Skeletal muscle tissue (tissue), 4 donors: Measurements from ENCODE around the gene NSD2. TPM values are rescaled to one million over a fixed set of nuclear protein-coding genes. Genes with fewer than 3 reads are reported as not detected.
A peak's percentile ranks its signal among the peaks of the same experiment; 100 is the strongest.
"Not testable (repeated sequence)": the region's sequence is repeated elsewhere in the genome, so short reads cannot be mapped to it uniquely, and the experiment has no call there.

ENCODE experiments used
- H3K27ac ChIP-seq: one replicate; pipeline ENCODE4 v1.7.0; 2013; ENCODE audit warnings: mild to moderate bottlenecking, low read depth, low read length, inconsistent platforms
- H3K27me3 ChIP-seq, 3 donors: one replicate each; pipeline ENCODE4 v1.7.0; 2013; ENCODE audit warnings: low read length in 3 of 3; ENCODE audit not compliant: control insufficient read depth in 3 of 3, insufficient read depth in 3 of 3
- H3K36me3 ChIP-seq, 3 donors: one replicate each; pipeline ENCODE4 v1.7.0; 2013; ENCODE audit warnings: low read length in 3 of 3; ENCODE audit not compliant: control insufficient read depth in 3 of 3, insufficient read depth in 3 of 3
- H3K4me1 ChIP-seq, 3 donors: one replicate each; pipeline ENCODE4 v1.7.0; 2013; ENCODE audit warnings: low read length in 3 of 3, mild to moderate bottlenecking in 3 of 3; ENCODE audit not compliant: control insufficient read depth in 3 of 3, insufficient read depth in 3 of 3
- H3K4me3 ChIP-seq, 3 donors: one replicate each; pipeline ENCODE4 v1.7.0; 2013; ENCODE audit warnings: low read length in 3 of 3
- H3K9ac ChIP-seq, 3 donors: one replicate each; pipeline ENCODE4 v1.7.0; 2013; ENCODE audit warnings: low read length in 3 of 3, mild to moderate bottlenecking in 3 of 3, moderate library complexity in 2 of 3, low read depth in 1 of 3
- H3K9me3 ChIP-seq, 3 donors: one replicate each; pipeline ENCODE4 v1.7.0; 2013; ENCODE audit warnings: low read length in 3 of 3; ENCODE audit not compliant: control insufficient read depth in 3 of 3
- total RNA-seq: library from RNA; depleted of rRNA; stranded (reverse); fragments of >200 nt; gene quantifications from one replicate; pipeline ENCODE4 v1.2.3, GENCODE V29; 2014
- donor health status: Osteomylitis.

Gene NSD2
- total RNA-seq, 1 donor from 2014 or later = 41.8 TPM

DNA sequence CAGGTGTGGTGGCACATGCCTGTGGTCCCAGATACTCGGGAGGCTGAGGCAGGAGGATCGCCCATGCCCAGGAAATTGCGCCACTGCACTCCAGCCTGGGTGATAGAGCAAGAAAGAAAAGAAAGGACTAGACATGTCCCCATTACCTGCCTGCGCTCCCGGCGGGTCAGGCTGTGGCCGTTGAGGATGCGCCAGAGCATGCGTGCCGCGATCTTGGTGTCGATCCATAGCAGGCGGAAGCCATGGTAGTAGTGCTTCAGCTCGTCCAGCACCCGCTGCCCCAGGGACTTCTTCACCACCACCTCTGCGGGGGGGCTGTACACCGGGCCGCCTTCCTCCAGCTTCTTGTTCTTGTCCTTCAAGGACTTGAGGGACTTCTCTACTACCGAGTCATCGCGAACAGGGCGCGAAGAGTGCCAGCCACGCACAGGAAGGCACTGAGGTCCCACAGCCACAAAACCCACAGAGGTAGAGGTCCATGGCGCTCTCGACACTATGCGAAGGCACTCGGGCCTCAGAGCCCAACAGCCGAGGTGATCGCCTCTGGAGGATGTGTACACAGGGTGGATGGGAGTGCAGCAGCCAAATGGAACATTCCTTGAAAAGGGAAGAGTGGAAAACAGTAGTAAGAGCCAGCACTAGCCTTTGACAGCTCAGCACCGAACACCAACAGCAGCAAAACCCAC is 29.8 kb upstream of the NSD2 start:
- no peaks in the 10 kb centered on the region for H3K27me3 ChIP-seq
- no peaks in the 10 kb centered on the region for H3K9me3 ChIP-seq
- H3K9ac ChIP-seq = peak overlapping the region in 2 of 3 donors; percentile 8 to 43
- peaks cover 0 to 24% (median 21%) of the 10 kb centered on the region in 3 donors for H3K4me1 ChIP-seq
- no peak overlapping the region for H3K4me3 ChIP-seq
- H3K27ac ChIP-seq = no peak overlapping the region
- H3K36me3 ChIP-seq = peaks cover 31 to 46% (median 41%) of the 10 kb centered on the region in 3 donors

DNA sequence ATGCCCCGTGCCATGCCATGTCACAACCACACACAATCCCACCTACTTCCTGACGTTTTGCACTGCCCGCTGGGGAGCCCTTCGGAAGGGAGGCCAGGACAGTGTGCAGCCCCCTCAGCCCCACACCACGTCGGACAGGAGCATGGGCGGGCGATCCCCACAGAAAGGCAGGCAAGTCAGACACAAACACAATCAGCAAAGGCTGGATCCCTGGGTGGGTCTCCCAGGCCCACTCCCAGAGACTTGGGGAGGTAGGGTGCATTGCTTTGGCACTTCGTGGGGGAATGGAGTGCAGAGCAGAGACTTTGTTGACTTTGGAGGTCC is 29.3 kb upstream of the NSD2 start:
- H3K27ac ChIP-seq = no peak overlapping the region
- peak overlapping the region in 2 of 3 donors; percentile 8 to 43 for H3K9ac ChIP-seq
- peaks cover 0 to 24% (median 21%) of the 10 kb centered on the region in 3 donors for H3K4me1 ChIP-seq
- no peaks in the 10 kb centered on the region for H3K9me3 ChIP-seq
- H3K27me3 ChIP-seq = no peaks in the 10 kb centered on the region
- peaks cover 28 to 40% (median 37%) of the 10 kb centered on the region in 3 donors for H3K36me3 ChIP-seq
- H3K4me3 ChIP-seq = no peak overlapping the region

DNA sequence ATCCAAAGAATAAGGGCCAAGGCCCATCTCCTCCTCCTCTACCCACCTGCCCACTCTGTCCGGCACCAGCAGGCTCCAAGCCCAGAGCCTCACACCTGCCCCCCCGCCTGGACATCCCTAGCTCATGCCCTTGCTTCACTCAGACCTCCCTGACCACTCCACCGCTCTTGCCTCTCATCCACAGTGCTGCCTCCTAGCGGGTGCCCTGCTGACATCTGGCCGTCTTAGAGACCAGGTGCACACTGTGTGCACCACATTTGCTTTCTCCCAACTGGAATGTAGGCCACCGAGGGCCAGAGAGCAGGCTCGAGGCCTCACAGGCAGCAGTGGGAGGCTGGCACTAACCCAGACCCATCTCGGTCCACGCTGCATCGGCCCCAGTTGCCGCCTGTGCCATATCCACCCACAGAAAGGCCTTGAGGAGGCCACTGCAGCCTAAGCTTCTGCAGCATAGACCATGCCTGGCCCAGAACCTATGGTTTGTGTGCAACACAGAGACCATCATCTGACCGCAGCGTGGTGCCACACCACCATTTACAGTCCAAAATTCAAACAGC is 28.8 kb upstream of the NSD2 start:
- peaks cover 27 to 35% (median 35%) of the 10 kb centered on the region in 3 donors for H3K36me3 ChIP-seq
- H3K4me1 ChIP-seq = peaks cover 0 to 24% (median 21%) of the 10 kb centered on the region in 3 donors
- H3K27ac ChIP-seq = no peak overlapping the region
- no peaks in the 10 kb centered on the region for H3K9me3 ChIP-seq
- H3K27me3 ChIP-seq = no peaks in the 10 kb centered on the region
- peak overlapping the region in 1 of 3 donors; percentile 33 for H3K9ac ChIP-seq
- no peak overlapping the region for H3K4me3 ChIP-seq

DNA sequence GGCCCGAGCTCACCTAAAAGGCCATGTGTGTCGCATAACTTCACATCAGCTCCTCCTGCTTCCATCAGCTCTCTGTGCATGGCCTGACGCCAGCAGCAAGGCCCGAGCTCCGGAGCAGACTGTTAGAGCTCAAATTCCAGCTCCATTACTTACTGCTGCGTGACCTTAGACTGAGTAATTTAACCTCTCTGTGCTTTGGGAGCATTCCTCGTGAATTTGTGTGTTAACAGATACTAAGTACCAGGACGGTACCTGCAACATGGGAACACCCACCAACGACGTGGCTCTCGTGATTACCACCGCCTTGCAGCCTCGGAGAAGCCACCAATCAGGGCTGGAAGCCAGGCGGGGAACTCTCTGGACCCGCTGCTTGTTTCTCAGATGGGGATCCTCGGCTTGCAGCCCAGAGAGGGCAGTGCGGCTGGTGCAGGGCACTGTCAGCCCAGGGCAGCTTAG is 28.2 kb upstream of the NSD2 start:
- Histone ChIP-seq H3K27ac (no peak overlapping the region), H3K27me3 (no peaks in the 10 kb centered on the region), H3K4me1 (peaks cover 0 to 24% (median 21%) of the 10 kb centered on the region in 3 donors), H3K36me3 (peaks cover 28 to 35% (median 35%) of the 10 kb centered on the region in 3 donors), H3K4me3 (no peak overlapping the region), H3K9me3 (no peaks in the 10 kb centered on the region), H3K9ac (peak overlapping the region in 1 of 3 donors; percentile 33)

DNA sequence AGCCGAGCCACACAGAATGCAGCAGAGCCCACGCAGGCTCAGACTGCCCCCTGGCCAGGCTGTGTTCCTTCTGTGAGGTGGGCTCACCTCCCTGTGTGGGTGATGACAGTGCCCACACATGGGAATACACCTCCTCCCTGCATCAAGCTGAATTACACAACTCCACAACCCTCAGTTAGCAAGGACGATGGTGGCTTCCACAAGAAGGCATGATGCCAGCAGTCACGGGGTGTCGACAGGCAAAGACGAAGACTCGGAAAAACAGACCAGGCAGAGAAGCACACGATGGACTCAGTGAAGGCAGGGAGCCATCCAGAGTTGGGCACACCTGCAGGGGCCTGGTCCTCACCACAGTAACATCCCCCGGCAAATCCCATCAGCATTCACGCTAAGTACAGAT is 27.3 kb upstream of the NSD2 start:
- H3K27ac ChIP-seq = no peak overlapping the region
- peak overlapping the region in 1 of 3 donors; percentile 33 for H3K9ac ChIP-seq
- peaks cover 24 to 33% (median 30%) of the 10 kb centered on the region in 3 donors for H3K36me3 ChIP-seq
- H3K27me3 ChIP-seq = no peaks in the 10 kb centered on the region
- no peak overlapping the region for H3K4me3 ChIP-seq
- H3K4me1 ChIP-seq = peaks cover 0 to 24% (median 21%) of the 10 kb centered on the region in 3 donors
- no peaks in the 10 kb centered on the region for H3K9me3 ChIP-seq

DNA sequence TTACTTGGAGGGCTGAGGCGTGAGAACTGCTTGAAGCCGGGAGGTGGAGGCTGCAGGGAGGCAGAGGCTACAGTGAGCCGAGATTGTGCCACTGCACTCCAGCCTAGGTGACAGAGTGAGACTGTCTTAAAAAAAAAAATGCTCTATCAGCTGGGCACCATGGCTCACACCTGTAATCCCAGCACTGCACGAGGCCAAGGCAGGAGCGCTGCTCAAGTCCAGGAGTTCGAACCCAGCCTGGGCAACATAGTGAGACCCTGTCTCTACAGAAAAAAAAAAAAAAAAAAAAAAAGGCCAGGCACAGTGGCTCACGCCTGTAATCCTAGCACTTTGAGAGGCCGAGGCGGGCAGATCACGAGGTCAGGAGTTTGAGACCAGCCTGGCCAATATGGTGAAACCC is 26.6 kb upstream of the NSD2 start:
- H3K27ac ChIP-seq, H3K9me3 ChIP-seq, H3K9ac ChIP-seq, H3K27me3 ChIP-seq, H3K4me3 ChIP-seq: not testable (repeated sequence)
- Histone ChIP-seq H3K4me1 (peaks cover 0 to 24% (median 21%) of the 10 kb centered on the region in 3 donors), H3K36me3 (peaks cover 17 to 26% (median 23%) of the 10 kb centered on the region in 3 donors)

DNA sequence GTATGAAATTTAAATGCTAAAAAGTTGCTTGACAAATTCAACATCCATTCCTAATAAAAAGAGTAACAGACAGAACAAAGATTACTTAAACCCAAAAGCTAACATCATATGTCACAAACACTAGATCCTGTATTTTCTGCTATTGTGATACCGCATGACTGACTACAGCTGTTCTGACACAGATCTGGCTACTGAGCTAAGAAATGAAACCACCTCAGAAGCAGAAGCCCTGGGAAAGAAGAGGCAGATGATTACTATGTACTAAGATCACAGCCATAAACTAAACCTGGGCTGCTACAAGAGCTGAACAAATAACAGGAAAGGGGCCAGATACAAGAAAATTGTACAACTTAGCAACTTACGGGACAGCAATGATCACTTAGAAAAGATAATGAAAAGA is 24.6 kb upstream of the NSD2 start:
- no peak overlapping the region for H3K27ac ChIP-seq
- peaks cover 8 to 32% (median 28%) of the 10 kb centered on the region in 3 donors for H3K4me1 ChIP-seq
- no peaks in the 10 kb centered on the region for H3K9me3 ChIP-seq
- no peak overlapping the region for H3K9ac ChIP-seq
- no peaks in the 10 kb centered on the region for H3K27me3 ChIP-seq
- no peak overlapping the region for H3K4me3 ChIP-seq
- peaks cover 7 to 14% (median 8%) of the 10 kb centered on the region in 3 donors for H3K36me3 ChIP-seq

DNA sequence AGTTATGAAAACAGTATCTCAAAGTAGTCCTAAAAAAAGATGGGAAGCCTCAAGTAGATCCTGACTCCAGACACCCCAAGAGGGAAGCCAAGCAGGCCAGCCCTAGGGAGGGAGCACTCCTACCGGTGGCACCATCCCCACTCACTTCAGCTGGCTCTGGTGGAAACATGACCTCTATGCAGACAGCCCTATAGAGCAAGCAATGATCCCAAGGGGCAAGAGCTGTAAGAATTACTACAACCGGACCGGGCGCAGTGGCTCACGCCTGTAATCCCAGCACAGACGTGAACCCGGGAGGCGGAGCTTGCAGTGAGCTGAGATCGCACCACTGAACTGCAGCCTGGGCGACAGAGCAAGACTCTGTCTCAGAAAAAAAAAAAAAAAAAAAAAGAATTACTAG is 20.9 kb upstream of the NSD2 start:
- Histone ChIP-seq H3K36me3 (peaks cover 0 to 3% (median 2%) of the 10 kb centered on the region in 3 donors), H3K27ac (no peak overlapping the region), H3K27me3 (no peaks in the 10 kb centered on the region), H3K9ac (no peak overlapping the region), H3K9me3 (no peaks in the 10 kb centered on the region), H3K4me1 (peaks cover 22 to 42% (median 24%) of the 10 kb centered on the region in 3 donors), H3K4me3 (no peak overlapping the region)

DNA sequence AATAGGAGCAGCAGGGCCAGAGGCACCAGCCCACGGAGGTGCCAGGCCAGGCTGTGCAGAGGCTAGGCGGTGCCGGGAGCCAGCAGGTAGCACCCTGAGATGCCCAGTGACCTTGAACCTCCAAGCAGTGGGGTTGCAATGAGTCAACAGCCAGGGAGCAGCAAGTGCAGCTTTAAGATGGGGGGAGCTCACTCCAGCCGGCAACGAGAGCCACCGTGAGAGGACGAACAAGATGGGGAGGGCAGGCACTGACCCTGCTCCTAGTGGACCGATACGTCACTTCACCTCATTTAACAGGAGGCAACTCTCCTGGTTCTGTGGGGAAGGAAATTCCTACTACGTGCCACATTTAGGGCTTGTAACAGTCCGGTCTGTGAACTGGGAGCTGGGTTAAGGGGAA is 20.0 kb upstream of the NSD2 start:
- no peaks in the 10 kb centered on the region for H3K27me3 ChIP-seq
- no peak overlapping the region for H3K4me3 ChIP-seq
- no peaks in the 10 kb centered on the region for H3K9me3 ChIP-seq
- peaks cover 24 to 44% (median 25%) of the 10 kb centered on the region in 3 donors for H3K4me1 ChIP-seq
- H3K9ac ChIP-seq = peak overlapping the region in 2 of 3 donors; percentile 14 to 60
- H3K27ac ChIP-seq = no peak overlapping the region
- peaks cover 0 to 3% (median 2%) of the 10 kb centered on the region in 3 donors for H3K36me3 ChIP-seq
